ENCODE results near the gene TNNT3. TPM values are rescaled to one million over a fixed set of nuclear protein-coding genes. Genes with fewer than 3 reads are reported as not detected.

Gene TNNT3
- polyA plus RNA-seq, 2 of the 4 experiments (the other 2 are of a cell fraction), result not detected

- no peak for TF ChIP-seq CTCF (IDR thresholded peaks at IDR 0.05)
- TF ChIP-seq HDAC2 (IDR thresholded peaks at IDR 0.05), result no peak
These were observed 49.2 kb upstream of the TNNT3 start (continued) for GRCh38 chr11:1870326-1870696.

- no peak for FAIRE-seq
These were observed 48.6 kb upstream of the TNNT3 start for GRCh38 chr11:1870721-1871466.

GRCh38 chr11:1871531-1871930 is 48.0 kb upstream of the TNNT3 start:
- Histone ChIP-seq H3K4me3 (no peak overlapping the region), H3K4me2 (no peak overlapping the region), H3K9me3 (no peaks in the 10 kb centered on the region), H3K27ac (no peak overlapping the region; a peak in 1 of 6 replicates), H3K4me1 (peaks cover 30% of the 10 kb centered on the region)
- FAIRE-seq (no peak), DNase-seq (ENCODE audit: low read depth in 1 of 2, low spot score in 1 of 2) (no peak), ATAC-seq (no peak)
- ChIA-PET CTCF (interaction anchor here (1.2 to 3.5 kb wide), 6 partner anchors 10 to 279 kb away, joined by 3 to 35 read pairs (median 20); partner anchors contain the start of gene SYT8), POLR2A (no interaction called here)
- WGBS (ENCODE audit: missing lambda C conversion rate), result 81% methylated on average over 5 of the region's 15 CpGs
- TF ChIP-seq EHF (CRISPR knock-in tag; IDR thresholded peaks at IDR 0.05) (no peak), ESRRA (IDR thresholded peaks at IDR 0.05; ENCODE audit: borderline replicate concordance, low read length) (no peak), PBX3 (IDR thresholded peaks at IDR 0.05) (no peak), NFE2L2 (conservative IDR thresholded peaks at IDR 0.05; ENCODE audit: low read length) (no peak), MAFK (IDR thresholded peaks at IDR 0.05; ENCODE audit: partially characterized antibody) (no peak), BHLHE40 (IDR thresholded peaks at IDR 0.05; ENCODE audit: low read depth, low read length) (no peak), ZNF302 (CRISPR knock-in tag; IDR thresholded peaks at IDR 0.05) (no peak), ZSCAN20 (CRISPR knock-in tag; IDR thresholded peaks at IDR 0.05) (no peak), RAD21 (conservative IDR thresholded peaks at IDR 0.05 in 1 of 2, IDR thresholded peaks at IDR 0.05 in 1 of 2) (no peak), KDM5A (IDR thresholded peaks at IDR 0.05) (no peak), KDM1A (IDR thresholded peaks at IDR 0.05; ENCODE audit: low read depth) (no peak), USF2 (IDR thresholded peaks at IDR 0.05) (no peak), TP53 (CRISPR knock-in tag; IDR thresholded peaks at IDR 0.05) (no peak), CBX2 (IDR thresholded peaks at IDR 0.05; ENCODE audit: borderline replicate concordance, low read depth) (no peak), CTCF (IDR thresholded peaks at IDR 0.05) (no peak)

More at GRCh38 chr11:1870721-1871466, 48.6 kb upstream of the TNNT3 start:
- CTCF ChIA-PET, result interaction anchor here (0.7 to 3.5 kb wide), 15 partner anchors 11 to 280 kb away, joined by 3 to 35 read pairs (median 5); partner anchors contain the start of genes LSP1 and SYT8
- TF ChIP-seq KDM1A (IDR thresholded peaks at IDR 0.05; ENCODE audit: low read depth) (0 out of 2 replicates have a peak, but pooled peaks have one; percentile 20), CHD4 (IDR thresholded peaks at IDR 0.05; ENCODE audit: borderline replicate concordance) (no peak), TFCP2L1 (CRISPR knock-in tag; IDR thresholded peaks at IDR 0.05) (no peak)
- WGBS (ENCODE audit: missing lambda C conversion rate), result 43% methylated on average over 41 of the region's 50 CpGs
- Histone ChIP-seq H3K9me3 (no peaks in the 10 kb centered on the region), H3K4me1 (peaks cover 25% of the 10 kb centered on the region), H3K4me2 (peak overlapping the region; percentile 28; the same call in 1 of the 3 replicates), H3K27ac (peak overlapping the region in 1 of 2 experiments; percentile 56; a peak in 3 of 6 replicates), H3K4me3 (no peak overlapping the region)
- no peak for DNase-seq (ENCODE audit: low read depth in 1 of 2, low spot score in 1 of 2)
- POLR2A ChIA-PET, result no interaction called here
- peak in 1 of 2 experiments; percentile 34; a peak in 3 of 6 replicates for ATAC-seq
